ENCODE measurements around the gene HABP2.

Gene HABP2

DNA sequence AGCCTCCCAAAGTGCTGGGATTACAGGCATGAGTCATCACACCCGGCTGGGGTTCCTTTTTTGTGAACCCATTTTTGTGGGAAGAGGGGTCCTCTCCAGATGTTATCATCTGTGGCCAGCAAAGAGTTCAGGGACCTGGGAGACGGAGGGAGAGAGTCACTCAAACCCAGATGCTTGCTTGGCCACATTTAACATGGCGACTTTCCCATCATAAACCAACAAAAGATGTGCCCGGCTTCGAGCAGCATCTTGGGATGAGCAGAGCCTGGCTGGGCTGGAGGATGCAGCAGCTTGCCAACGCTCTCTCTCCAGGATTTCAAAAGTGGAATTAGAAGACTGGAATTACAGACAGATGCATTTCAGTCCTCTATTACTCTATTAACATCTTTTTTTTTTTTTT lies 19.1 kb upstream of the HABP2 start:
- no peaks in the 10 kb centered on the region for H3K27me3 ChIP-seq (ENCODE audit: insufficient read depth, low read depth, severe bottlenecking)
- TF ChIP-seq, protein P1, sequence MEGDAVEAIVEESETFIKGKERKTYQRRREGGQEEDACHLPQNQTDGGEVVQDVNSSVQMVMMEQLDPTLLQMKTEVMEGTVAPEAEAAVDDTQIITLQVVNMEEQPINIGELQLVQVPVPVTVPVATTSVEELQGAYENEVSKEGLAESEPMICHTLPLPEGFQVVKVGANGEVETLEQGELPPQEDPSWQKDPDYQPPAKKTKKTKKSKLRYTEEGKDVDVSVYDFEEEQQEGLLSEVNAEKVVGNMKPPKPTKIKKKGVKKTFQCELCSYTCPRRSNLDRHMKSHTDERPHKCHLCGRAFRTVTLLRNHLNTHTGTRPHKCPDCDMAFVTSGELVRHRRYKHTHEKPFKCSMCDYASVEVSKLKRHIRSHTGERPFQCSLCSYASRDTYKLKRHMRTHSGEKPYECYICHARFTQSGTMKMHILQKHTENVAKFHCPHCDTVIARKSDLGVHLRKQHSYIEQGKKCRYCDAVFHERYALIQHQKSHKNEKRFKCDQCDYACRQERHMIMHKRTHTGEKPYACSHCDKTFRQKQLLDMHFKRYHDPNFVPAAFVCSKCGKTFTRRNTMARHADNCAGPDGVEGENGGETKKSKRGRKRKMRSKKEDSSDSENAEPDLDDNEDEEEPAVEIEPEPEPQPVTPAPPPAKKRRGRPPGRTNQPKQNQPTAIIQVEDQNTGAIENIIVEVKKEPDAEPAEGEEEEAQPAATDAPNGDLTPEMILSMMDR (IDR thresholded peaks at IDR 0.05; ENCODE audit: low read depth, low read length), result no peak
- no peaks in the 10 kb centered on the region for H3K36me3 ChIP-seq

GRCh38 chr10:113534423-113534822 lies 18.4 kb upstream of the HABP2 start:
- H3K36me3 ChIP-seq, result no peaks in the 10 kb centered on the region
- H3K27ac ChIP-seq, result no peak overlapping the region
- no peaks in the 10 kb centered on the region for H3K27me3 ChIP-seq (ENCODE audit: insufficient read depth, low read depth, severe bottlenecking)
- no peak overlapping the region for H3K4me3 ChIP-seq (ENCODE audit: low read depth, low read length)
- no peaks in the 10 kb centered on the region for H3K9me3 ChIP-seq (ENCODE audit: severe bottlenecking)
- DNase-seq, result no peak
- TF ChIP-seq, protein P1 (IDR thresholded peaks at IDR 0.05; ENCODE audit: low read depth, low read length), result no peak

More for the DNA sequence above, 19.1 kb upstream of the HABP2 start:
- Histone ChIP-seq H3K4me3 (ENCODE audit: low read depth, low read length) (no peak overlapping the region), H3K9me3 (ENCODE audit: severe bottlenecking) (no peaks in the 10 kb centered on the region), H3K27ac (no peak overlapping the region)
- DNase-seq, result no peak

DNA sequence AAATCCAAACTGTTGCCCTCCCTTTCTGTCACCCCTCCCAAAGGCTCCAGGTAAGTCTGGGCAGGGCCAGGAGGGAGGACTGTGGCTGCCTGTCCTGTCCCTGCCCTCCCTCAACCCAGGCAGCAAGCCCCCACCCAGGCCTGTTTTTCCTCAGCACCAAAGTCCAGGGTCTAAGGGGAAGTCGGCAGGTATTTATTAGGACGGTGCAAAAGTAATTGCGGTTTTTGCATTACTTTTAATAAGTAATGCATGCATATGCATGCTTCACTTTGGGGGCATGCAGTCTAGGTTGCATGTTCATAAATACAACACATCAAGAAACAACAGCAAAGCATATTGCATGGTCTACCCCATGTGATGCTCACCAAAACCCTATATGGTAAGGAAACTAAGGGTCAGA lies 15.2 kb upstream of the HABP2 start:
- H3K36me3 ChIP-seq, result no peaks in the 10 kb centered on the region
- no peak overlapping the region for H3K4me3 ChIP-seq (ENCODE audit: low read depth, low read length)
- no peaks in the 10 kb centered on the region for H3K27me3 ChIP-seq (ENCODE audit: insufficient read depth, low read depth, severe bottlenecking)
- no peaks in the 10 kb centered on the region for H3K9me3 ChIP-seq (ENCODE audit: severe bottlenecking)
- H3K27ac ChIP-seq, result no peak overlapping the region
- TF ChIP-seq, protein P1 (IDR thresholded peaks at IDR 0.05; ENCODE audit: low read depth, low read length), result no peak
- no peak for DNase-seq

GRCh38 chr10:113538151-113538550 lies 14.7 kb upstream of the HABP2 start:
- Histone ChIP-seq H3K4me3 (ENCODE audit: low read depth, low read length) (no peak overlapping the region), H3K27ac (no peak overlapping the region), H3K27me3 (ENCODE audit: insufficient read depth, low read depth, severe bottlenecking) (no peaks in the 10 kb centered on the region), H3K36me3 (no peaks in the 10 kb centered on the region), H3K9me3 (ENCODE audit: severe bottlenecking) (no peaks in the 10 kb centered on the region)
- DNase-seq, result no peak
- TF ChIP-seq, protein P1 (IDR thresholded peaks at IDR 0.05; ENCODE audit: low read depth, low read length), result no peak

- Histone ChIP-seq H3K36me3 (no peaks in the 10 kb centered on the region), H3K27me3 (ENCODE audit: insufficient read depth, low read depth, severe bottlenecking) (no peaks in the 10 kb centered on the region), H3K4me3 (ENCODE audit: low read depth, low read length) (no peak overlapping the region), H3K27ac (no peak overlapping the region), H3K9me3 (ENCODE audit: severe bottlenecking) (no peaks in the 10 kb centered on the region)
- TF ChIP-seq, protein P1 (IDR thresholded peaks at IDR 0.05; ENCODE audit: low read depth, low read length), result no peak
- DNase-seq, result no peak
Observed at GRCh38 chr10:113539789-113540188, 13.1 kb upstream of the HABP2 start.

DNA sequence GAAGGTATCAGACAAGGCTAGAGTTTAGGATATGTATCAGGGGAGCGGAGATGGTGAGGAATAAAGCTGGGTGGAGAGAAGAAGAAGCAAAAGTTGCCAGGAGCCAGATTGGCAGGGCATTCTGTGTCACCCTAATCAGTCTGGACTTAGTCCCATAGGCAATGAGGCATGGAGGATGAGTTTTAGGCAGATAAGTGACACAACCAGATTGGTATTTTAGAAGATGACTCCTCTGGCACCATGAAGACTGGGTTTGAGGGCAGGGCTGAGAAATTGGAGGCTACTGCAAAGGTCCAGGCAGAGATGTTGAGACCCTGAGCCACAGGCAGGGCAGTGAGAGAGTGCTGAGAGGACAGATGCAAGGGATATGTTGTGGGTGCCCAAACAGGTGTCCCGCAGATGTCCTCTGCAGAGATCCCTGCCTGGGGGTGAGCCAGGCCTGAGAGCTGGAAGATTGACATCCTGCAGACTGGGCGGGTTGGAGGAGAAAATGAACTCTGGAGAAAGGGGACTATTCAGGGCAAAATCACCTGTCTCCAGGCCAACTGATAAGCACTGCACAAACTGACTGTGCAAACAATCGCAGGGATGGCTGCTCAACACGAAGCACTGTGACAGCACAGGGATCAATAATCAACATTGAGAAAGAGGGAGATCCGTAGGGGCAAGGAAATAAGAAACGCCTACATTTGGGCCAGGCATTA lies 11.9 kb upstream of the HABP2 start:
- DNase-seq, result no peak
- TF ChIP-seq, protein P1 (IDR thresholded peaks at IDR 0.05; ENCODE audit: low read depth, low read length), result no peak
- Histone ChIP-seq H3K4me3 (ENCODE audit: low read depth, low read length) (no peak overlapping the region), H3K36me3 (no peaks in the 10 kb centered on the region), H3K27me3 (ENCODE audit: insufficient read depth, low read depth, severe bottlenecking) (no peaks in the 10 kb centered on the region), H3K27ac (no peak overlapping the region), H3K9me3 (ENCODE audit: severe bottlenecking) (no peaks in the 10 kb centered on the region)
